ENCODE results near the gene PSAPL1.

Gene PSAPL1

GRCh38 chr4:7469023-7469422 is 34.3 kb upstream of the PSAPL1 start:
- H3K4me1 ChIP-seq (ENCODE audit: control insufficient read depth in 1 of 2, insufficient read depth in 2 of 2, low read length in 2 of 2), result no peaks in the 10 kb centered on the region
- H3K27ac ChIP-seq (ENCODE audit: low read length), result no peak overlapping the region
- no peaks in the 10 kb centered on the region for H3K27me3 ChIP-seq (ENCODE audit: low read depth, low read length)
- H3K36me3 ChIP-seq (ENCODE audit: control insufficient read depth in 1 of 2, insufficient read depth in 2 of 2, low read length in 2 of 2), result no peaks in the 10 kb centered on the region
- H3K4me3 ChIP-seq (ENCODE audit: low read depth in 1 of 2, low read length in 2 of 2), result no peak overlapping the region
- H3K9me3 ChIP-seq (ENCODE audit: control insufficient read depth in 1 of 2, low read length in 2 of 2), result no peaks in the 10 kb centered on the region

GRCh38 chr4:7467471-7467870 is 32.7 kb upstream of the PSAPL1 start:
- Histone ChIP-seq H3K9me3 (ENCODE audit: control insufficient read depth in 1 of 2, low read length in 2 of 2) (no peaks in the 10 kb centered on the region), H3K4me3 (ENCODE audit: low read depth in 1 of 2, low read length in 2 of 2) (no peak overlapping the region), H3K27ac (ENCODE audit: low read length) (no peak overlapping the region), H3K4me1 (ENCODE audit: control insufficient read depth in 1 of 2, insufficient read depth in 2 of 2, low read length in 2 of 2) (peaks cover 0 to 12% of the 10 kb centered on the region in 2 donors), H3K27me3 (ENCODE audit: low read depth, low read length) (no peaks in the 10 kb centered on the region), H3K36me3 (ENCODE audit: control insufficient read depth in 1 of 2, insufficient read depth in 2 of 2, low read length in 2 of 2) (no peaks in the 10 kb centered on the region)

GRCh38 chr4:7466904-7467303 is 32.2 kb upstream of the PSAPL1 start:
- H3K27me3 ChIP-seq (ENCODE audit: low read depth, low read length), result no peaks in the 10 kb centered on the region
- no peak overlapping the region for H3K27ac ChIP-seq (ENCODE audit: low read length)
- H3K9me3 ChIP-seq (ENCODE audit: control insufficient read depth in 1 of 2, low read length in 2 of 2), result no peaks in the 10 kb centered on the region

GRCh38 chr4:7466215-7466614 is 31.5 kb upstream of the PSAPL1 start:
- no peaks in the 10 kb centered on the region for H3K36me3 ChIP-seq (ENCODE audit: control insufficient read depth in 1 of 2, insufficient read depth in 2 of 2, low read length in 2 of 2)

More at GRCh38 chr4:7466904-7467303, 32.2 kb upstream of the PSAPL1 start:
- Histone ChIP-seq H3K4me3 (ENCODE audit: low read depth in 1 of 2, low read length in 2 of 2) (no peak overlapping the region), H3K36me3 (ENCODE audit: control insufficient read depth in 1 of 2, insufficient read depth in 2 of 2, low read length in 2 of 2) (no peaks in the 10 kb centered on the region), H3K4me1 (ENCODE audit: control insufficient read depth in 1 of 2, insufficient read depth in 2 of 2, low read length in 2 of 2) (peaks cover 0 to 18% of the 10 kb centered on the region in 2 donors)

GRCh38 chr4:7465017-7465416 is 30.3 kb upstream of the PSAPL1 start:
- Histone ChIP-seq H3K27me3 (ENCODE audit: low read depth, low read length) (no peaks in the 10 kb centered on the region), H3K4me1 (ENCODE audit: control insufficient read depth in 1 of 2, insufficient read depth in 2 of 2, low read length in 2 of 2) (peaks cover 0 to 18% of the 10 kb centered on the region in 2 donors), H3K27ac (ENCODE audit: low read length) (no peak overlapping the region), H3K9me3 (ENCODE audit: control insufficient read depth in 1 of 2, low read length in 2 of 2) (no peaks in the 10 kb centered on the region), H3K4me3 (ENCODE audit: low read depth in 1 of 2, low read length in 2 of 2) (no peak overlapping the region), H3K36me3 (ENCODE audit: control insufficient read depth in 1 of 2, insufficient read depth in 2 of 2, low read length in 2 of 2) (no peaks in the 10 kb centered on the region)

More at GRCh38 chr4:7466215-7466614, 31.5 kb upstream of the PSAPL1 start:
- H3K27ac ChIP-seq (ENCODE audit: low read length), result no peak overlapping the region
- H3K4me3 ChIP-seq (ENCODE audit: low read depth in 1 of 2, low read length in 2 of 2), result no peak overlapping the region
- no peaks in the 10 kb centered on the region for H3K27me3 ChIP-seq (ENCODE audit: low read depth, low read length)
- no peaks in the 10 kb centered on the region for H3K9me3 ChIP-seq (ENCODE audit: control insufficient read depth in 1 of 2, low read length in 2 of 2)
- H3K4me1 ChIP-seq (ENCODE audit: control insufficient read depth in 1 of 2, insufficient read depth in 2 of 2, low read length in 2 of 2), result peaks cover 0 to 18% of the 10 kb centered on the region in 2 donors

GRCh38 chr4:7464259-7464655 is 29.5 kb upstream of the PSAPL1 start:
- Histone ChIP-seq H3K4me3 (ENCODE audit: low read depth in 1 of 2, low read length in 2 of 2) (no peak overlapping the region), H3K4me1 (ENCODE audit: control insufficient read depth in 1 of 2, insufficient read depth in 2 of 2, low read length in 2 of 2) (peaks cover 0 to 18% of the 10 kb centered on the region in 2 donors)

GRCh38 chr4:7463566-7464258 is 29.0 kb upstream of the PSAPL1 start:
- no peaks in the 10 kb centered on the region for H3K9me3 ChIP-seq (ENCODE audit: control insufficient read depth in 1 of 2, low read length in 2 of 2)
- no peaks in the 10 kb centered on the region for H3K36me3 ChIP-seq (ENCODE audit: control insufficient read depth in 1 of 2, insufficient read depth in 2 of 2, low read length in 2 of 2)
- no peak overlapping the region for H3K27ac ChIP-seq (ENCODE audit: low read length)
- H3K4me1 ChIP-seq (ENCODE audit: control insufficient read depth in 1 of 2, insufficient read depth in 2 of 2, low read length in 2 of 2), result peaks cover 0 to 18% of the 10 kb centered on the region in 2 donors
- no peak overlapping the region for H3K4me3 ChIP-seq (ENCODE audit: low read depth in 1 of 2, low read length in 2 of 2)
- H3K27me3 ChIP-seq (ENCODE audit: low read depth, low read length), result no peaks in the 10 kb centered on the region

More at GRCh38 chr4:7464259-7464655, 29.5 kb upstream of the PSAPL1 start:
- Histone ChIP-seq H3K27me3 (ENCODE audit: low read depth, low read length) (no peaks in the 10 kb centered on the region), H3K27ac (ENCODE audit: low read length) (no peak overlapping the region), H3K9me3 (ENCODE audit: control insufficient read depth in 1 of 2, low read length in 2 of 2) (no peaks in the 10 kb centered on the region), H3K36me3 (ENCODE audit: control insufficient read depth in 1 of 2, insufficient read depth in 2 of 2, low read length in 2 of 2) (no peaks in the 10 kb centered on the region)

- Histone ChIP-seq H3K4me3 (ENCODE audit: low read depth in 1 of 2, low read length in 2 of 2) (no peak overlapping the region), H3K4me1 (ENCODE audit: control insufficient read depth in 1 of 2, insufficient read depth in 2 of 2, low read length in 2 of 2) (peaks cover 0 to 18% of the 10 kb centered on the region in 2 donors), H3K9me3 (ENCODE audit: control insufficient read depth in 1 of 2, low read length in 2 of 2) (no peaks in the 10 kb centered on the region), H3K36me3 (ENCODE audit: control insufficient read depth in 1 of 2, insufficient read depth in 2 of 2, low read length in 2 of 2) (no peaks in the 10 kb centered on the region), H3K27me3 (ENCODE audit: low read depth, low read length) (no peaks in the 10 kb centered on the region), H3K27ac (ENCODE audit: low read length) (no peak overlapping the region)
Observed at GRCh38 chr4:7462509-7462971, 27.8 kb upstream of the PSAPL1 start.

- no peaks in the 10 kb centered on the region for H3K9me3 ChIP-seq (ENCODE audit: control insufficient read depth in 1 of 2, low read length in 2 of 2)
- no peak overlapping the region for H3K4me3 ChIP-seq (ENCODE audit: low read depth in 1 of 2, low read length in 2 of 2)
- H3K4me1 ChIP-seq (ENCODE audit: control insufficient read depth in 1 of 2, insufficient read depth in 2 of 2, low read length in 2 of 2), result peaks cover 0 to 18% of the 10 kb centered on the region in 2 donors
- no peak overlapping the region for H3K27ac ChIP-seq (ENCODE audit: low read length)
- H3K27me3 ChIP-seq (ENCODE audit: low read depth, low read length), result no peaks in the 10 kb centered on the region
- H3K36me3 ChIP-seq (ENCODE audit: control insufficient read depth in 1 of 2, insufficient read depth in 2 of 2, low read length in 2 of 2), result no peaks in the 10 kb centered on the region
Observed at GRCh38 chr4:7461230-7461629, 26.5 kb upstream of the PSAPL1 start.

- Histone ChIP-seq H3K36me3 (ENCODE audit: control insufficient read depth in 1 of 2, insufficient read depth in 2 of 2, low read length in 2 of 2) (no peaks in the 10 kb centered on the region), H3K27ac (ENCODE audit: low read length) (no peak overlapping the region), H3K4me1 (ENCODE audit: control insufficient read depth in 1 of 2, insufficient read depth in 2 of 2, low read length in 2 of 2) (peaks cover 0 to 18% of the 10 kb centered on the region in 2 donors), H3K4me3 (ENCODE audit: low read depth in 1 of 2, low read length in 2 of 2) (no peak overlapping the region), H3K9me3 (ENCODE audit: control insufficient read depth in 1 of 2, low read length in 2 of 2) (no peaks in the 10 kb centered on the region), H3K27me3 (ENCODE audit: low read depth, low read length) (no peaks in the 10 kb centered on the region)
Observed at GRCh38 chr4:7460566-7460965, 25.8 kb upstream of the PSAPL1 start.

GRCh38 chr4:7459471-7459870 is 24.7 kb upstream of the PSAPL1 start:
- Histone ChIP-seq H3K27me3 (ENCODE audit: low read depth, low read length) (no peaks in the 10 kb centered on the region), H3K4me1 (ENCODE audit: control insufficient read depth in 1 of 2, insufficient read depth in 2 of 2, low read length in 2 of 2) (peaks cover 0 to 18% of the 10 kb centered on the region in 2 donors), H3K27ac (ENCODE audit: low read length) (no peak overlapping the region), H3K36me3 (ENCODE audit: control insufficient read depth in 1 of 2, insufficient read depth in 2 of 2, low read length in 2 of 2) (no peaks in the 10 kb centered on the region), H3K9me3 (ENCODE audit: control insufficient read depth in 1 of 2, low read length in 2 of 2) (no peaks in the 10 kb centered on the region), H3K4me3 (ENCODE audit: low read depth in 1 of 2, low read length in 2 of 2) (no peak overlapping the region)

GRCh38 chr4:7458477-7458876 is 23.7 kb upstream of the PSAPL1 start:
- no peaks in the 10 kb centered on the region for H3K36me3 ChIP-seq (ENCODE audit: control insufficient read depth in 1 of 2, insufficient read depth in 2 of 2, low read length in 2 of 2)
- H3K27me3 ChIP-seq (ENCODE audit: low read depth, low read length), result no peaks in the 10 kb centered on the region
- peaks cover 0 to 16% of the 10 kb centered on the region in 2 donors for H3K4me1 ChIP-seq (ENCODE audit: control insufficient read depth in 1 of 2, insufficient read depth in 2 of 2, low read length in 2 of 2)
- no peak overlapping the region for H3K4me3 ChIP-seq (ENCODE audit: low read depth in 1 of 2, low read length in 2 of 2)
- no peaks in the 10 kb centered on the region for H3K9me3 ChIP-seq (ENCODE audit: control insufficient read depth in 1 of 2, low read length in 2 of 2)
- H3K27ac ChIP-seq (ENCODE audit: low read length), result no peak overlapping the region

All from muscle layer of duodenum (tissue), 2 donors.